Measurements from ENCODE around the gene WFDC10B. TPM values are rescaled to one million over a fixed set of nuclear protein-coding genes. Genes with fewer than 3 reads are reported as not detected.

Gene WFDC10B
- total RNA-seq, 1 experiment from 2014 or later: not detected

GRCh38 chr20:45742596-45742995 is 37.8 kb upstream of the WFDC10B start:
- Histone ChIP-seq H3K4ac (ENCODE audit: low read depth, low read length) (no peak overlapping the region), H3K18ac (ENCODE audit: insufficient read length, low read depth, low read length) (no peak overlapping the region), H3K4me2 (ENCODE audit: insufficient read depth, insufficient read length, low read length) (no peak overlapping the region), H3K23me2 (ENCODE audit: insufficient read length, low read depth, low read length, poor library complexity, severe bottlenecking) (no peaks in the 10 kb centered on the region), H2BK120ac (ENCODE audit: low read depth, low read length, poor library complexity, severe bottlenecking) (no peak overlapping the region), H4K8ac (replicated peaks; ENCODE audit: insufficient read length, low read depth, low read length) (no peak overlapping the region), H3K27me3 (ENCODE audit: insufficient read depth, low read length) (no peaks in the 10 kb centered on the region), H2BK12ac (ENCODE audit: insufficient read length, low read depth, low read length) (no peak overlapping the region), H4K91ac (ENCODE audit: insufficient read length, low read depth, low read length) (no peak overlapping the region), H4K20me1 (ENCODE audit: control insufficient read depth, insufficient read depth, insufficient read length) (no peaks in the 10 kb centered on the region), H3K56ac (ENCODE audit: insufficient read length, low read depth, low read length) (no peak overlapping the region), H3K27ac (ENCODE audit: insufficient read length, low read depth, low read length) (no peak overlapping the region), H2BK20ac (ENCODE audit: low read depth, low read length, poor library complexity, severe bottlenecking) (no peak overlapping the region), H3K4me1 (ENCODE audit: insufficient read depth, low read length) (no peaks in the 10 kb centered on the region), H3K79me1 (ENCODE audit: insufficient read depth, low read depth, low read length, poor library complexity, severe bottlenecking) (no peaks in the 10 kb centered on the region), H3K9me3 (ENCODE audit: control insufficient read depth, low read depth, low read length) (no peaks in the 10 kb centered on the region), H2BK5ac (ENCODE audit: insufficient read length, low read length) (no peak overlapping the region), H3T11ph (ENCODE audit: low read length) (no peak overlapping the region), H2AK5ac (ENCODE audit: insufficient read length, low read length) (no peak overlapping the region), H4K5ac (ENCODE audit: insufficient read length, low read depth, low read length) (no peak overlapping the region), H3K14ac (ENCODE audit: insufficient read depth, low read length) (no peak overlapping the region), H2AFZ (ENCODE audit: low read length) (no peak overlapping the region), H3K23ac (ENCODE audit: insufficient read length, low read depth, low read length) (no peak overlapping the region), H2BK15ac (ENCODE audit: low read depth, low read length) (no peak overlapping the region), H3K9ac (ENCODE audit: extremely low read depth, insufficient read length, low read length) (no peak overlapping the region), H3K79me2 (ENCODE audit: insufficient read depth, low read length) (no peaks in the 10 kb centered on the region)
- WGBS (ENCODE audit: extremely low coverage, insufficient read length, low lambda C conversion rate): no CpG with 5 or more reads among the region's 4 CpGs
- no peak for TF ChIP-seq CTCF (conservative IDR thresholded peaks at IDR 0.05)
- H3K4me3 Mint-ChIP-seq: no peak overlapping the region
- no peaks in the 10 kb centered on the region for H3K27me3 Mint-ChIP-seq (ENCODE audit: low read depth)
- H3K4me1 Mint-ChIP-seq: no peaks in the 10 kb centered on the region
- H3K9me3 Mint-ChIP-seq: peaks cover 3 to 5% of the 10 kb centered on the region in 2 experiments; a peak in 3 of 5 replicates
- H3K36me3 Mint-ChIP-seq (ENCODE audit: insufficient read depth in 1 of 3, low read depth in 3 of 3): no peaks in the 10 kb centered on the region; a peak in 3 of 7 replicates
- no peak for DNase-seq
- no peak overlapping the region for H3K27ac Mint-ChIP-seq
